Trophoblast cell (in vitro differentiated cells and primary cell): ENCODE measurements around the gene TUBA8.
"Not testable (repeated sequence)": the region's sequence is repeated elsewhere in the genome, so short reads cannot be mapped to it uniquely, and the experiment has no call there.

ENCODE experiments used
- DNase-seq, 2 donors: peaks; one replicate each; pipeline ENCODE4 v3.0.0-alpha.2; 2016
- H2AFZ ChIP-seq: 2 replicates; pipeline ENCODE4 v1.6.1; 2013; ENCODE audit warnings: low read length, moderate library complexity, mild to moderate bottlenecking; ENCODE audit not compliant: insufficient read depth, poor library complexity
- H2AK5ac ChIP-seq: 2 replicates; pipeline ENCODE4 v1.6.1; 2013; ENCODE audit warnings: mild to moderate bottlenecking, low read length
- H2BK120ac ChIP-seq: 2 replicates; pipeline ENCODE4 v1.6.1; 2013; ENCODE audit warnings: low read length, mild to moderate bottlenecking, moderate library complexity; ENCODE audit not compliant: insufficient read depth, poor library complexity
- H2BK12ac ChIP-seq: 2 replicates; pipeline ENCODE4 v1.6.1; 2013; ENCODE audit warnings: mild to moderate bottlenecking, low read length, moderate library complexity
- H2BK5ac ChIP-seq: 2 replicates; pipeline ENCODE4 v1.6.1; 2013; ENCODE audit warnings: low read length, low read depth, moderate library complexity, mild to moderate bottlenecking; ENCODE audit not compliant: poor library complexity
- H3K14ac ChIP-seq: 2 replicates; pipeline ENCODE4 v1.6.1; 2013; ENCODE audit warnings: mild to moderate bottlenecking, low read length
- H3K18ac ChIP-seq: 2 replicates; pipeline ENCODE4 v1.6.1; 2013; ENCODE audit warnings: mild to moderate bottlenecking, low read length
- H3K23ac ChIP-seq: 2 replicates; pipeline ENCODE4 v1.6.1; 2013; ENCODE audit warnings: low read length
- H3K27ac ChIP-seq: 2 replicates; pipeline ENCODE4 v1.5.1; 2013; ENCODE audit warnings: low read depth, mild to moderate bottlenecking, inconsistent platforms, low read length, moderate library complexity
- H3K27me3 ChIP-seq: 2 replicates; pipeline ENCODE4 v1.6.1; 2013; ENCODE audit warnings: inconsistent platforms, mild to moderate bottlenecking, low read length, moderate library complexity; ENCODE audit not compliant: insufficient read depth
- H3K36me3 ChIP-seq, 2 experiments: 1 replicate in 1 of 2; 2 replicates in 1 of 2; pipeline ENCODE4 v1.6.1; 2013; ENCODE audit warnings: low read length in 2 of 2, mild to moderate bottlenecking in 2 of 2, moderate library complexity in 1 of 2; ENCODE audit not compliant: insufficient read depth in 2 of 2, control insufficient read depth in 1 of 2
- H3K4ac ChIP-seq: 2 replicates; pipeline ENCODE4 v1.6.1; 2013; ENCODE audit warnings: low read depth, mild to moderate bottlenecking, low read length, moderate library complexity
- H3K4me1 ChIP-seq, 2 experiments: 1 replicate in 1 of 2; 2 replicates in 1 of 2; pipeline ENCODE4 v1.6.1; 2013; ENCODE audit warnings: low read length in 2 of 2, mild to moderate bottlenecking in 2 of 2, moderate library complexity in 1 of 2; ENCODE audit not compliant: insufficient read depth in 2 of 2, control insufficient read depth in 1 of 2
- H3K4me2 ChIP-seq: 2 replicates; pipeline ENCODE4 v1.6.1; 2013; ENCODE audit warnings: inconsistent platforms, mild to moderate bottlenecking, low read length, moderate library complexity
- H3K4me3 ChIP-seq: 2 replicates; pipeline ENCODE4 v1.5.1; 2013; ENCODE audit warnings: mild to moderate bottlenecking, low read depth, low read length, inconsistent platforms
- H3K79me1 ChIP-seq: one replicate; pipeline ENCODE4 v1.6.1; 2013; ENCODE audit warnings: low read length
- H3K79me2 ChIP-seq: 2 replicates; pipeline ENCODE4 v1.6.1; 2013; ENCODE audit warnings: low read length, mild to moderate bottlenecking; ENCODE audit not compliant: control insufficient read depth, insufficient read depth, poor library complexity
- H3K9ac ChIP-seq: 2 replicates; pipeline ENCODE4 v1.6.1; 2013; ENCODE audit warnings: mild to moderate bottlenecking, low read length
- H3K9me3 ChIP-seq: 2 replicates; pipeline ENCODE4 v1.6.1; 2013; ENCODE audit warnings: low read depth, mild to moderate bottlenecking, control low read depth, inconsistent platforms, low read length; ENCODE audit not compliant: insufficient read depth
- H4K12ac ChIP-seq: 2 replicates; pipeline ENCODE4 v1.6.1; 2013; ENCODE audit warnings: low read depth, mild to moderate bottlenecking, low read length, moderate library complexity
- H4K8ac ChIP-seq: 2 replicates; pipeline ENCODE4 v1.6.1; 2013; ENCODE audit warnings: low read depth, mild to moderate bottlenecking, low read length, moderate library complexity
- H4K91ac ChIP-seq: one replicate; pipeline ENCODE4 v1.6.1; 2013; ENCODE audit warnings: low read depth, mild to moderate bottlenecking, low read length, moderate library complexity
- WGBS: extraction: QIAGEN DNeasy Blood & Tissue Kit; methylation state at CpG from one replicate; pipeline ENCODE4 v1.1.7; 2013; ENCODE audit warnings: missing lambda C conversion rate; ENCODE audit not compliant: insufficient read length, insufficient coverage; ENCODE audit errors: extremely low coverage; 5-methylcytosine and 5-hydroxymethylcytosine counted together

The TUBA8 gene

GRCh38 chr22:18133452-18133851 is 22.8 kb downstream of the TUBA8 start:
- WGBS, result no CpG with 5 or more reads among the region's 2 CpGs
- Histone ChIP-seq H3K23ac (no peak overlapping the region), H2BK5ac (no peak overlapping the region), H3K79me2 (no peaks in the 10 kb centered on the region), H3K9me3 (peaks cover 2% of the 10 kb centered on the region), H2BK120ac (no peak overlapping the region), H3K4ac (no peak overlapping the region), H2BK12ac (no peak overlapping the region), H3K36me3 (no peaks in the 10 kb centered on the region), H3K27me3 (no peaks in the 10 kb centered on the region), H2AK5ac (no peak overlapping the region), H3K4me2 (no peak overlapping the region), H3K4me3 (no peak overlapping the region), H3K27ac (no peak overlapping the region), H3K18ac (no peak overlapping the region), H3K4me1 (no peaks in the 10 kb centered on the region), H3K14ac (no peak overlapping the region), H4K12ac (no peak overlapping the region), H4K91ac (no peak overlapping the region), H4K8ac (no peak overlapping the region), H3K79me1 (no peaks in the 10 kb centered on the region), H3K9ac (no peak overlapping the region), H2AFZ (no peak overlapping the region)
- DNase-seq, result no peak

GRCh38 chr22:18136563-18137320 is 26.1 kb downstream of the TUBA8 start:
- H3K27ac ChIP-seq, result no peak overlapping the region

GRCh38 chr22:18141004-18141403 is 30.4 kb downstream of the TUBA8 start:
- H2BK5ac ChIP-seq, H4K91ac ChIP-seq, H3K4me1 ChIP-seq, DNase-seq, H3K79me1 ChIP-seq, H3K79me2 ChIP-seq, H3K27ac ChIP-seq, H4K8ac ChIP-seq, H3K23ac ChIP-seq, H3K18ac ChIP-seq, H3K4me2 ChIP-seq, H3K14ac ChIP-seq, H3K9me3 ChIP-seq, H3K27me3 ChIP-seq, H2AK5ac ChIP-seq, H3K4ac ChIP-seq, H3K9ac ChIP-seq, H4K12ac ChIP-seq, H3K36me3 ChIP-seq, H2BK12ac ChIP-seq, H3K4me3 ChIP-seq, H2AFZ ChIP-seq, H2BK120ac ChIP-seq: not testable (repeated sequence)
- no CpG with 5 or more reads among the region's 6 CpGs for WGBS

More at GRCh38 chr22:18136563-18137320, 26.1 kb downstream of the TUBA8 start:
- Histone ChIP-seq H2BK12ac (no peak overlapping the region), H3K9me3 (peaks cover 1% of the 10 kb centered on the region), H3K14ac (no peak overlapping the region), H4K91ac (no peak overlapping the region), H2AFZ (no peak overlapping the region), H3K4me2 (no peak overlapping the region), H3K18ac (no peak overlapping the region), H2BK120ac (no peak overlapping the region), H3K4ac (no peak overlapping the region), H3K4me3 (no peak overlapping the region), H2AK5ac (no peak overlapping the region), H3K79me2 (no peaks in the 10 kb centered on the region), H2BK5ac (no peak overlapping the region), H3K27me3 (no peaks in the 10 kb centered on the region), H3K4me1 (no peaks in the 10 kb centered on the region), H3K23ac (no peak overlapping the region), H3K36me3 (no peaks in the 10 kb centered on the region), H3K9ac (no peak overlapping the region), H4K12ac (no peak overlapping the region), H3K79me1 (no peaks in the 10 kb centered on the region), H4K8ac (no peak overlapping the region)
- DNase-seq, result peak in 1 of 2 donors; percentile 23
- no CpG with 5 or more reads among the region's 21 CpGs for WGBS

GRCh38 chr22:18144105-18144504 is 33.5 kb downstream of the TUBA8 start:
- Histone ChIP-seq H2BK5ac (no peak overlapping the region), H3K4ac (no peak overlapping the region), H3K4me1 (no peaks in the 10 kb centered on the region), H3K18ac (no peak overlapping the region), H3K79me1 (no peaks in the 10 kb centered on the region), H3K4me3 (no peak overlapping the region), H4K12ac (no peak overlapping the region), H3K27ac (no peak overlapping the region), H2BK12ac (no peak overlapping the region), H3K79me2 (no peaks in the 10 kb centered on the region), H3K4me2 (no peak overlapping the region), H3K23ac (no peak overlapping the region), H2AFZ (no peak overlapping the region), H3K9me3 (peaks cover 1% of the 10 kb centered on the region), H4K91ac (no peak overlapping the region), H3K27me3 (no peaks in the 10 kb centered on the region), H3K36me3 (no peaks in the 10 kb centered on the region), H3K9ac (no peak overlapping the region), H4K8ac (no peak overlapping the region), H3K14ac (no peak overlapping the region), H2AK5ac (no peak overlapping the region), H2BK120ac (no peak overlapping the region)
- DNase-seq, result no peak
